ENCODE data around the gene SYP. TPM values are rescaled to one million over a fixed set of nuclear protein-coding genes. Genes with fewer than 3 reads are reported as not detected.
A peak's percentile ranks its signal among the peaks of the same experiment; 100 is the strongest.

SYP gene
- total RNA-seq, 1 donor from 2014 or later: 1.5 TPM

GRCh38 chrX:49202022-49202421 is 2.0 kb upstream of the SYP start:
- peaks cover 8% of the 10 kb centered on the region for H3K4me1 Mint-ChIP-seq (ENCODE audit: low read depth)
- H3K36me3 Mint-ChIP-seq (ENCODE audit: low read depth): no peaks in the 10 kb centered on the region
- TF ChIP-seq, protein P1, sequence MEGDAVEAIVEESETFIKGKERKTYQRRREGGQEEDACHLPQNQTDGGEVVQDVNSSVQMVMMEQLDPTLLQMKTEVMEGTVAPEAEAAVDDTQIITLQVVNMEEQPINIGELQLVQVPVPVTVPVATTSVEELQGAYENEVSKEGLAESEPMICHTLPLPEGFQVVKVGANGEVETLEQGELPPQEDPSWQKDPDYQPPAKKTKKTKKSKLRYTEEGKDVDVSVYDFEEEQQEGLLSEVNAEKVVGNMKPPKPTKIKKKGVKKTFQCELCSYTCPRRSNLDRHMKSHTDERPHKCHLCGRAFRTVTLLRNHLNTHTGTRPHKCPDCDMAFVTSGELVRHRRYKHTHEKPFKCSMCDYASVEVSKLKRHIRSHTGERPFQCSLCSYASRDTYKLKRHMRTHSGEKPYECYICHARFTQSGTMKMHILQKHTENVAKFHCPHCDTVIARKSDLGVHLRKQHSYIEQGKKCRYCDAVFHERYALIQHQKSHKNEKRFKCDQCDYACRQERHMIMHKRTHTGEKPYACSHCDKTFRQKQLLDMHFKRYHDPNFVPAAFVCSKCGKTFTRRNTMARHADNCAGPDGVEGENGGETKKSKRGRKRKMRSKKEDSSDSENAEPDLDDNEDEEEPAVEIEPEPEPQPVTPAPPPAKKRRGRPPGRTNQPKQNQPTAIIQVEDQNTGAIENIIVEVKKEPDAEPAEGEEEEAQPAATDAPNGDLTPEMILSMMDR (IDR thresholded peaks at IDR 0.05): no peak
- no peaks in the 10 kb centered on the region for H3K27me3 Mint-ChIP-seq (ENCODE audit: low read depth)
- no peak overlapping the region for H3K4me3 Mint-ChIP-seq (ENCODE audit: unreplicated experiment)
- H3K9me3 Mint-ChIP-seq (ENCODE audit: low read depth): no peaks in the 10 kb centered on the region
- DNase-seq (ENCODE audit: low spot score): no peak
- no peak overlapping the region for H3K27ac Mint-ChIP-seq (ENCODE audit: unreplicated experiment)

- peak; percentile 62 for DNase-seq (ENCODE audit: low spot score)
- no peak overlapping the region for H3K27ac Mint-ChIP-seq (ENCODE audit: unreplicated experiment)
- H3K4me1 Mint-ChIP-seq (ENCODE audit: low read depth): peaks cover 8% of the 10 kb centered on the region
- no peaks in the 10 kb centered on the region for H3K27me3 Mint-ChIP-seq (ENCODE audit: low read depth)
- no peaks in the 10 kb centered on the region for H3K9me3 Mint-ChIP-seq (ENCODE audit: low read depth)
- H3K36me3 Mint-ChIP-seq (ENCODE audit: low read depth): no peaks in the 10 kb centered on the region
- H3K4me3 Mint-ChIP-seq (ENCODE audit: unreplicated experiment): no peak overlapping the region
- TF ChIP-seq, protein P1 (IDR thresholded peaks at IDR 0.05): no peak
Observed at GRCh38 chrX:49199315-49199595, 738 bp downstream of the SYP start.

GRCh38 chrX:49198540-49199314 is 1.3 kb downstream of the SYP start:
- TF ChIP-seq, protein P1 (IDR thresholded peaks at IDR 0.05): no peak
- H3K9me3 Mint-ChIP-seq (ENCODE audit: low read depth): no peaks in the 10 kb centered on the region
- H3K4me1 Mint-ChIP-seq (ENCODE audit: low read depth): peaks cover 8% of the 10 kb centered on the region
- DNase-seq (ENCODE audit: low spot score): peak; percentile 76
- H3K4me3 Mint-ChIP-seq (ENCODE audit: unreplicated experiment): no peak overlapping the region
- no peak overlapping the region for H3K27ac Mint-ChIP-seq (ENCODE audit: unreplicated experiment)
- H3K27me3 Mint-ChIP-seq (ENCODE audit: low read depth): no peaks in the 10 kb centered on the region
- no peaks in the 10 kb centered on the region for H3K36me3 Mint-ChIP-seq (ENCODE audit: low read depth)

DNA sequence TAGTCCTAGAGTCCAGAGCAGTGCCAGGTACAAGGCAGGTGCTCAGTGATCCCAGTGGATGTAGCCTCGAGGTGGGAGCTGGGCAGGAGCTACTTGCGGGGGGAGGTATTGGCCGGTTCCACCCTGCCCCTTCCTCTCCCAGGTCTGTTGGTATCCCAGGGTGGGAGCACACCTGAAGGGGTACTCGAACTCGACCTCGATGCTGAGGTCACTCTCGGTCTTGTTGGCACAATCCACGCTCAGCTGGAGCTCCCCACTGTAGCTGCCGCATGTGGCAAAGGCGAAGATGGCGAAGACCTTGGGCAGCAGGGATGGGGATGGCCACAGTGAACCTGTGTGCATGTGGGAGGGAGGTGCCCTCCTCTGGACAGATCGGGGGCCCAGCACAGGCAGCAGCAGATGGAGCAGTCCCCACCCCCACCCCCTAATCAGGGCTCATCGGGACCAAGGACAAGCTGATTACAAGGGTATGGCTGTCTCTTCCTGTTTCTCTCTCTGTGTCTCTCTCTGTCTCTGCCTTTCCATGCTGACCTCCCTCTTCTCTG is 2.4 kb downstream of the SYP start:
- TF ChIP-seq, protein P1 (IDR thresholded peaks at IDR 0.05): no peak
- H3K36me3 Mint-ChIP-seq (ENCODE audit: low read depth): no peaks in the 10 kb centered on the region
- no peaks in the 10 kb centered on the region for H3K9me3 Mint-ChIP-seq (ENCODE audit: low read depth)
- H3K4me1 Mint-ChIP-seq (ENCODE audit: low read depth): peaks cover 8% of the 10 kb centered on the region
- H3K27me3 Mint-ChIP-seq (ENCODE audit: low read depth): no peaks in the 10 kb centered on the region
- DNase-seq (ENCODE audit: low spot score): peak; percentile 77
- H3K27ac Mint-ChIP-seq (ENCODE audit: unreplicated experiment): no peak overlapping the region
- no peak overlapping the region for H3K4me3 Mint-ChIP-seq (ENCODE audit: unreplicated experiment)

DNA sequence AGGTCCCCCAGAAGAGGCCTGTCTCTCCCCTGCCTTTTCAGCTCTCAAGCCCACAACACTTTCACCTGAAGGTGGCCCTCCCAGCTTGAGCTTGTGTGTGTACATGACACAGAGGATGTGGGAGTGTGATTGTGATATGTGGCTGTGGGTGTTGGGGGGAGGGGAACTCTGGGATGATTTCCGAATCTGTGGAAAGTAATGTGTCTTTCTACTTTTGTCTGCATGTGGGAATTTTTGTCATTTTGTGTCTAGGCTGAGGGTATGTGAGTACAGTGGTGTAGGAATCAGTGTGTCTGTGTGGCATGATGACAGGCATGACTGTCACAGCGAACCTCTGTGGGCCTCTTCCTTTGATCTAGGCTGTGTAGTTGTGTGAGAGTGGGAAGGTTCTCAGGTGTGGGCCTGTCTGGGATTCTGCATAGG is 6.4 kb downstream of the SYP start:
- H3K9me3 Mint-ChIP-seq (ENCODE audit: low read depth): peaks cover 4% of the 10 kb centered on the region
- H3K4me3 Mint-ChIP-seq (ENCODE audit: unreplicated experiment): no peak overlapping the region

More for the DNA sequence above, 6.4 kb downstream of the SYP start:
- no peaks in the 10 kb centered on the region for H3K27me3 Mint-ChIP-seq (ENCODE audit: low read depth)
- H3K36me3 Mint-ChIP-seq (ENCODE audit: low read depth): no peaks in the 10 kb centered on the region
- no peak overlapping the region for H3K27ac Mint-ChIP-seq (ENCODE audit: unreplicated experiment)
- H3K4me1 Mint-ChIP-seq (ENCODE audit: low read depth): peaks cover 15% of the 10 kb centered on the region
- no peak for DNase-seq (ENCODE audit: low spot score)
- TF ChIP-seq, protein P1 (IDR thresholded peaks at IDR 0.05): no peak
